Measurements from ENCODE around the gene TMEM91. TPM values are rescaled to one million over a fixed set of nuclear protein-coding genes. Genes with fewer than 3 reads are reported as not detected.

TMEM91 gene
- total and polyA plus RNA-seq, 2 of the 13 experiments (the other 11 are each of a cell fraction or from before 2014, with no cell fraction given): 6.3 to 10.3 TPM

DNA sequence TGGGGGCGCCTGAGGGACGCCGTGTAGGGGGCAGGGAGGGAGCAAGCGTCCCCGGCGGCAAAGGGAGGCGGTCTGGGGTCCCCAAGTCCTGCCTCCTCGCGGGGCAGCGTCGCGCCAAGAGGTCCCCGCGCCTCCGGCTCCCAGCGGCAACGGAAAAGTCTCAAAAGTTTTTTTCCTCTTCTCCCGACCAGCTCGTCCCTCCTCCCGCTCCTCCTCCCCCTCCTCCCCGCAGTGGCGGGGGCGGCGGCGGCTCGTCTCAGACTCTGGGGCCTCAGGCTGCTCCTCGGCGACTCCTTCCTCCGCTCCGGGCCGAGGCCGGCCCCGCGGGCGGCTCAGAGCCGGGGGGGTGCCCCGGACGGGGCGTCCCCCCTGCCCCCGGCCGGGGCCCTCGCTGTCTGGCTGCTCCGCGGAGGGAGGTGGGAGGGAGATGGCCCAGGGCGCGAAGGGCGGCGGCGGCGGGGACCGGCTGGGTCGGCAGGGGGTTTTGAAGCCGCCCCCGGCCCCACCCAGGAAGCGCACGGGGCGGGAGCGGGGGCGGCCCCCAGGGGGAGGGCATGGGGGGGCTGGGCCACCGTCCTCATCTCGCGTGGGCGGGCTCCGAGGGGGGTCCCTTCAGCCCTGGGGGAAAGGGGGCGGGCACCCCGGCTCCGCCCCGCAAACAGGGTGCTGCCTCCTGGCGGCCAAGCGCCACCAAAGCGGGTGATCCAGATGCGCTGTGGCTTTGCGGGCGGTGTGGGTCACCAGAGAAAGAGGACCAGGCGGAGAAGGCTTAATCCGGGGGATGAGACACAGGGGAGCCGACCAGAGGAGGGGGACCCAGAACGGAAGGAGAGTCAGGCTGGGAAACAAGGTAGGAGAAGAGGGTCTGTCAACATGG lies 22.6 kb upstream of the TMEM91 start, which contains the start of gene TGFB1 (continued):
- no peak for TF ChIP-seq ZNF83 (CRISPR knock-in tag; IDR thresholded peaks at IDR 0.05; ENCODE audit: borderline replicate concordance)
- TF ChIP-seq, protein P1, sequence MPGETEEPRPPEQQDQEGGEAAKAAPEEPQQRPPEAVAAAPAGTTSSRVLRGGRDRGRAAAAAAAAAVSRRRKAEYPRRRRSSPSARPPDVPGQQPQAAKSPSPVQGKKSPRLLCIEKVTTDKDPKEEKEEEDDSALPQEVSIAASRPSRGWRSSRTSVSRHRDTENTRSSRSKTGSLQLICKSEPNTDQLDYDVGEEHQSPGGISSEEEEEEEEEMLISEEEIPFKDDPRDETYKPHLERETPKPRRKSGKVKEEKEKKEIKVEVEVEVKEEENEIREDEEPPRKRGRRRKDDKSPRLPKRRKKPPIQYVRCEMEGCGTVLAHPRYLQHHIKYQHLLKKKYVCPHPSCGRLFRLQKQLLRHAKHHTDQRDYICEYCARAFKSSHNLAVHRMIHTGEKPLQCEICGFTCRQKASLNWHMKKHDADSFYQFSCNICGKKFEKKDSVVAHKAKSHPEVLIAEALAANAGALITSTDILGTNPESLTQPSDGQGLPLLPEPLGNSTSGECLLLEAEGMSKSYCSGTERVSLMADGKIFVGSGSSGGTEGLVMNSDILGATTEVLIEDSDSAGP (CRISPR knock-in tag; IDR thresholded peaks at IDR 0.05; ENCODE audit: borderline replicate concordance): no peak; the same call in 1 of the 2 replicates
- TF ChIP-seq, protein P2, sequence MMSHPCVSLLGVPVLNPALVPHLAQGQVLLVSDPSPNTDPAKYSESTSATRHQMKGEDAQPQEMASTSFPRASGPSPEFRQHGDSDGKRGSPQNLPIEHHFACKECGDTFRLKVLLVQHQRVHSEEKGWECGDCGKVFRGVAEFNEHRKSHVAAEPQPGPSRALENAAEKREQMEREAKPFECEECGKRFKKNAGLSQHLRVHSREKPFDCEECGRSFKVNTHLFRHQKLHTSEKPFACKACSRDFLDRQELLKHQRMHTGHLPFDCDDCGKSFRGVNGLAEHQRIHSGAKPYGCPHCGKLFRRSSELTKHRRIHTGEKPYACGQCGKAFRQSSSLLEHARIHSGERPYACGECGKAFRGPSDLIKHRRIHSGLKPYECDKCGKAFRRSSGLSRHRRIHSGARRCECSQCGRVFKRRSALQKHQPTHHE (CRISPR knock-in tag; IDR thresholded peaks at IDR 0.05; ENCODE audit: borderline replicate concordance): no peak
- no peak for TF ChIP-seq ATF1 (CRISPR knock-in tag; IDR thresholded peaks at IDR 0.05)
- TF ChIP-seq, protein P3, sequence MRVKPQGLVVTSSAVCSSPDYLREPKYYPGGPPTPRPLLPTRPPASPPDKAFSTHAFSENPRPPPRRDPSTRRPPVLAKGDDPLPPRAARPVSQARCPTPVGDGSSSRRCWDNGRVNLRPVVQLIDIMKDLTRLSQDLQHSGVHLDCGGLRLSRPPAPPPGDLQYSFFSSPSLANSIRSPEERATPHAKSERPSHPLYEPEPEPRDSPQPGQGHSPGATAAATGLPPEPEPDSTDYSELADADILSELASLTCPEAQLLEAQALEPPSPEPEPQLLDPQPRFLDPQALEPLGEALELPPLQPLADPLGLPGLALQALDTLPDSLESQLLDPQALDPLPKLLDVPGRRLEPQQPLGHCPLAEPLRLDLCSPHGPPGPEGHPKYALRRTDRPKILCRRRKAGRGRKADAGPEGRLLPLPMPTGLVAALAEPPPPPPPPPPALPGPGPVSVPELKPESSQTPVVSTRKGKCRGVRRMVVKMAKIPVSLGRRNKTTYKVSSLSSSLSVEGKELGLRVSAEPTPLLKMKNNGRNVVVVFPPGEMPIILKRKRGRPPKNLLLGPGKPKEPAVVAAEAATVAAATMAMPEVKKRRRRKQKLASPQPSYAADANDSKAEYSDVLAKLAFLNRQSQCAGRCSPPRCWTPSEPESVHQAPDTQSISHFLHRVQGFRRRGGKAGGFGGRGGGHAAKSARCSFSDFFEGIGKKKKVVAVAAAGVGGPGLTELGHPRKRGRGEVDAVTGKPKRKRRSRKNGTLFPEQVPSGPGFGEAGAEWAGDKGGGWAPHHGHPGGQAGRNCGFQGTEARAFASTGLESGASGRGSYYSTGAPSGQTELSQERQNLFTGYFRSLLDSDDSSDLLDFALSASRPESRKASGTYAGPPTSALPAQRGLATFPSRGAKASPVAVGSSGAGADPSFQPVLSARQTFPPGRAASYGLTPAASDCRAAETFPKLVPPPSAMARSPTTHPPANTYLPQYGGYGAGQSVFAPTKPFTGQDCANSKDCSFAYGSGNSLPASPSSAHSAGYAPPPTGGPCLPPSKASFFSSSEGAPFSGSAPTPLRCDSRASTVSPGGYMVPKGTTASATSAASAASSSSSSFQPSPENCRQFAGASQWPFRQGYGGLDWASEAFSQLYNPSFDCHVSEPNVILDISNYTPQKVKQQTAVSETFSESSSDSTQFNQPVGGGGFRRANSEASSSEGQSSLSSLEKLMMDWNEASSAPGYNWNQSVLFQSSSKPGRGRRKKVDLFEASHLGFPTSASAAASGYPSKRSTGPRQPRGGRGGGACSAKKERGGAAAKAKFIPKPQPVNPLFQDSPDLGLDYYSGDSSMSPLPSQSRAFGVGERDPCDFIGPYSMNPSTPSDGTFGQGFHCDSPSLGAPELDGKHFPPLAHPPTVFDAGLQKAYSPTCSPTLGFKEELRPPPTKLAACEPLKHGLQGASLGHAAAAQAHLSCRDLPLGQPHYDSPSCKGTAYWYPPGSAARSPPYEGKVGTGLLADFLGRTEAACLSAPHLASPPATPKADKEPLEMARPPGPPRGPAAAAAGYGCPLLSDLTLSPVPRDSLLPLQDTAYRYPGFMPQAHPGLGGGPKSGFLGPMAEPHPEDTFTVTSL (CRISPR knock-in tag; IDR thresholded peaks at IDR 0.05; ENCODE audit: borderline replicate concordance): no peak
- TF ChIP-seq ZBTB7A (CRISPR knock-in tag; IDR thresholded peaks at IDR 0.05): peak; percentile 55; the same call in 1 of the 2 replicates
- TF ChIP-seq ZNF317 (CRISPR knock-in tag; IDR thresholded peaks at IDR 0.05): no peak
- peak; percentile 12; the same call in 1 of the 2 replicates for TF ChIP-seq GATAD1 (CRISPR knock-in tag; IDR thresholded peaks at IDR 0.05)
- TF ChIP-seq KAT7 (CRISPR knock-in tag; IDR thresholded peaks at IDR 0.05; ENCODE audit: borderline replicate concordance): 0 out of 2 replicates have a peak, but pooled peaks have one; percentile 33
- no peak for TF ChIP-seq CBX5 (CRISPR knock-in tag; IDR thresholded peaks at IDR 0.05; ENCODE audit: borderline replicate concordance)
- peak; percentile 30; the same call in 1 of the 2 replicates for TF ChIP-seq ZC3H13 (CRISPR knock-in tag; IDR thresholded peaks at IDR 0.05)
- peak; percentile 72; the same call in 1 of the 2 replicates for TF ChIP-seq KDM2A (CRISPR knock-in tag; IDR thresholded peaks at IDR 0.05; ENCODE audit: borderline replicate concordance, low read depth)
- TF ChIP-seq AGO1 (IDR thresholded peaks at IDR 0.05; ENCODE audit: low read depth, low read length, poor library complexity, severe bottlenecking): peak; percentile 63
- TF ChIP-seq NFE2L2 (IDR thresholded peaks at IDR 0.05; ENCODE audit: low read length): no peak
- TF ChIP-seq U2AF1 (optimal IDR thresholded peaks at IDR 0.05; ENCODE audit: low read depth, low read length): no peak
- TF ChIP-seq NR2C2 (CRISPR knock-in tag; IDR thresholded peaks at IDR 0.05; ENCODE audit: borderline replicate concordance): no peak
- no peak for TF ChIP-seq BRCA1 (CRISPR knock-in tag; IDR thresholded peaks at IDR 0.05)
- no peak for TF ChIP-seq HMGA1 (CRISPR knock-in tag; conservative IDR thresholded peaks at IDR 0.05)
- no peak; the same call in 1 of the 2 replicates for TF ChIP-seq ZNF205 (CRISPR knock-in tag; IDR thresholded peaks at IDR 0.05)
- TF ChIP-seq, protein P4, sequence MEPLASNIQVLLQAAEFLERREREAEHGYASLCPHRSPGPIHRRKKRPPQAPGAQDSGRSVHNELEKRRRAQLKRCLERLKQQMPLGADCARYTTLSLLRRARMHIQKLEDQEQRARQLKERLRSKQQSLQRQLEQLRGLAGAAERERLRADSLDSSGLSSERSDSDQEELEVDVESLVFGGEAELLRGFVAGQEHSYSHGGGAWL (CRISPR knock-in tag; IDR thresholded peaks at IDR 0.05): no peak

Data from HepG2 (cell line).